Measurements from ENCODE around the gene SF1. TPM values are rescaled to one million over a fixed set of nuclear protein-coding genes. Genes with fewer than 3 reads are reported as not detected.

SF1 gene
- total RNA-seq, 1 donor from 2014 or later = 140 TPM

DNA sequence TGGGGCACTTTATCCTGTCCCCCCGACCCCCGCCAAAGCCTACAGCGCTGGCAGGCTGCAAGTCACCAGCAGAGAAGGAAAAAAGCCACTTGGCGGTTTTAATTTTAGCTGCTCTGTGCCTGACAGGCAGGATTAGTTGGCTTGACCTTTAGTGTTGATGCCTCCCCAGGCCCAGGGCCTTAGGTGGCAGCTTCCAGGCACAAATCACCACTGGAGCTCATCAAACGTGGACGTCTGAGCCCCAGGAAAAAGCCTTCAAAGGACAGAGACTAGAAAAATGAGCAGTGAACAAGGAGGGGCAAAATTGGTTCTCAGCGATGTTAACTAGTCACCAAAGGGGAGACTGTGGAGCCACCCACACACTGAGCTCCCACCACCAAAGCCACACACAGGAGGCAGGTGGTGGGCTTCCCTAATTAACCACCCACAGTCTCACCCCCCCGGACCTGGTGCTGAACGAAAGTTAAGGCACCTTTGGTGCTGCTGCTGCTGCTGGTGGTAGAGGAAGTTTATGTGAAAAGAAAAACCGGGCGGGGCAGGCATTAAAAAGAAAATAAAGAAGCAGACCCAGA lies 14.2 kb downstream of the SF1 start:
- DNase-seq (ENCODE audit: low spot score) = peak; percentile 43
- Mint-ChIP-seq H3K4me3 (peak overlapping the region; percentile 66), H3K27me3 (ENCODE audit: insufficient read depth, low read depth) (peaks cover 26% of the 10 kb centered on the region), H3K27ac (peak overlapping the region; percentile 38), H3K4me1 (peaks cover 81% of the 10 kb centered on the region), H3K9me3 (no peaks in the 10 kb centered on the region), H3K36me3 (peaks cover 34% of the 10 kb centered on the region)
- H3K9ac ChIP-seq = no peak overlapping the region
- H3K4me1 ChIP-seq = peaks cover 59% of the 10 kb centered on the region
- H3K79me2 ChIP-seq (ENCODE audit: low read depth) = peaks cover 36% of the 10 kb centered on the region
- H3K27me3 ChIP-seq = no peaks in the 10 kb centered on the region
- peak overlapping the region; percentile 63 for H3K27ac ChIP-seq
- H3K4me2 ChIP-seq = peak overlapping the region; percentile 27
- peaks cover 97% of the 10 kb centered on the region for H3F3A ChIP-seq (ENCODE audit: low read depth)
- H2AFZ ChIP-seq (replicated peaks) = no peak overlapping the region
- peaks cover 92% of the 10 kb centered on the region for H4K20me1 ChIP-seq (ENCODE audit: low read depth)
- H3K9me3 ChIP-seq (ENCODE audit: low read depth) = no peaks in the 10 kb centered on the region
- H3K36me3 ChIP-seq = peaks cover 14% of the 10 kb centered on the region
- TF ChIP-seq EZH2 (IDR thresholded peaks at IDR 0.05) (no peak), EZH2phosphoT487 (IDR thresholded peaks at IDR 0.05) (no peak)
- TF ChIP-seq, protein P1, sequence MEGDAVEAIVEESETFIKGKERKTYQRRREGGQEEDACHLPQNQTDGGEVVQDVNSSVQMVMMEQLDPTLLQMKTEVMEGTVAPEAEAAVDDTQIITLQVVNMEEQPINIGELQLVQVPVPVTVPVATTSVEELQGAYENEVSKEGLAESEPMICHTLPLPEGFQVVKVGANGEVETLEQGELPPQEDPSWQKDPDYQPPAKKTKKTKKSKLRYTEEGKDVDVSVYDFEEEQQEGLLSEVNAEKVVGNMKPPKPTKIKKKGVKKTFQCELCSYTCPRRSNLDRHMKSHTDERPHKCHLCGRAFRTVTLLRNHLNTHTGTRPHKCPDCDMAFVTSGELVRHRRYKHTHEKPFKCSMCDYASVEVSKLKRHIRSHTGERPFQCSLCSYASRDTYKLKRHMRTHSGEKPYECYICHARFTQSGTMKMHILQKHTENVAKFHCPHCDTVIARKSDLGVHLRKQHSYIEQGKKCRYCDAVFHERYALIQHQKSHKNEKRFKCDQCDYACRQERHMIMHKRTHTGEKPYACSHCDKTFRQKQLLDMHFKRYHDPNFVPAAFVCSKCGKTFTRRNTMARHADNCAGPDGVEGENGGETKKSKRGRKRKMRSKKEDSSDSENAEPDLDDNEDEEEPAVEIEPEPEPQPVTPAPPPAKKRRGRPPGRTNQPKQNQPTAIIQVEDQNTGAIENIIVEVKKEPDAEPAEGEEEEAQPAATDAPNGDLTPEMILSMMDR (IDR thresholded peaks at IDR 0.05) = no peak
- H3K4me3 ChIP-seq = no peak overlapping the region

DNA sequence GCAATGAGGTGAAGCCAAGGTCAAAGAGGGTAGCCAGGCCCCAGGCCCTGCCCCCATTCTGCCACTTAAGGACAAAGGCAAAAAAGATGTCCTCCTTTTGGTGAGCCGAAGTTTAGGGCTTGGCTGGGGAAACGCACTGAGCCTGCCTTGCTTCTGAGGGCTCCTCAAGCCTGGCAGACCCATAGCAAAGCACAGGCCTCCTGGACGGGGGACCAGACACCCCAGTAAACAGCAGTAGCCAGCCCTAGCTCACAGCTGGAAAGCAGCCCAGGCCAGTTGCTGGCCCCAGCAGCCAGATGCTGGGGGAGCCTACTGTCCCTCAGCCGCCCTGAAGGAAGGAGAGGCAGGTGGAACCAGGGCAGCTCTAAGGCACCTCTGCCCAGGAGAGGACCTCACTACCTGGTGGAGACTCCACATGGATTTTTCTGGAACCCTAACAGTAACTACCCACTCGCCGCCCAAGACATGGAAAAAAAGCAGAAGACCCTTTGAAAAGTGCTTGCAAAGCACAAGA lies 14.8 kb downstream of the SF1 start:
- DNase-seq (ENCODE audit: low spot score) = no peak
- peak overlapping the region; percentile 27 for H3K4me2 ChIP-seq

DNA sequence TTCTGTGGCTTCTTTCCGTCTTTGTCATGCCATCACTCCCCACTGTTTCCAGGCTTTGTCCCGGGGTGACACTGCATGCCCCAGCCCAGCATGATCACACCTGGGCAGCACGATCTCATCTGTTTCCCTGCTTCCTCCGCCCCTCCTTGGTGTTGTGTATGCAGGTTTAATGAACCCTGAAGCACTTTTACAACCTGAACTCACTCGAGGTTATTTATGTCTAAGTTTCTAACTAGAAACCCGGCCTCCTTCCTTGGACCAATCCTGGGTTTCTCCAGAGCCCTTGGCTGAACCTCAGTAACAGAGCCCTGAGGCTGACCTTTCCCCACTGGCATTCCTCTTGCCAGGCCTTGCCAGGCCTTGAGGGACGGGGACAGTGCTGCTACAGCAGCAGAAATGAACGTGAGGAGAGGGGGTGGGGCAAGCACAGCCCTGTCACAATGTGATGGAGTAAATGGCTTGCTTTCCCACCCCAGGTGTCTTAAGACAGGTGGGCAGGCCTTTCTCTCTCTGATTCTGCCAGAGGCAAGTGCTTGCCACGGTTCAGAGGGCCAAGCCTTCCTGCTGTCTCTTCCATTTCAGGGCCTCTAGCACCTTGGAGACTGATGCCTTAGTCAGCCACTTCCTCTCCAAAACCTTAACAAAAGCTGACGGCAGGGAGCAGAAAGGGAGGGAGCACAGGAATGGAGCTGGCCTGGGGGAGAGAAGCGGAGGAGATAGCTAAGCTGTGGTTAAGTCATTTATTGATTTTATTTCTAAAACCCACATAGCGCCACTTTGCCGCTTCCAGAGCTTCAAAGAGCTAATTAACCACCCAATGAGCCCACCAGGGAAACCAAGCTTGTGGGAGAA lies 15.4 kb downstream of the SF1 start:
- Histone ChIP-seq H3K27ac (peak overlapping the region; percentile 72), H3K9ac (no peak overlapping the region), H3K4me3 (no peak overlapping the region), H4K20me1 (ENCODE audit: low read depth) (peaks cover 80% of the 10 kb centered on the region), H3F3A (ENCODE audit: low read depth) (peaks cover 84% of the 10 kb centered on the region), H3K36me3 (peaks cover 4% of the 10 kb centered on the region), H3K4me2 (peak overlapping the region; percentile 27), H3K4me1 (peaks cover 61% of the 10 kb centered on the region), H3K79me2 (ENCODE audit: low read depth) (peaks cover 24% of the 10 kb centered on the region), H3K9me3 (ENCODE audit: low read depth) (no peaks in the 10 kb centered on the region), H3K27me3 (no peaks in the 10 kb centered on the region), H2AFZ (replicated peaks) (no peak overlapping the region)
- peak; percentile 47 for DNase-seq (ENCODE audit: low spot score)
- Mint-ChIP-seq H3K4me1 (peaks cover 81% of the 10 kb centered on the region), H3K27me3 (ENCODE audit: insufficient read depth, low read depth) (peaks cover 22% of the 10 kb centered on the region), H3K4me3 (peak overlapping the region; percentile 68), H3K36me3 (peaks cover 24% of the 10 kb centered on the region), H3K27ac (peak overlapping the region; percentile 72), H3K9me3 (no peaks in the 10 kb centered on the region)
- TF ChIP-seq EZH2 (IDR thresholded peaks at IDR 0.05) (no peak), EZH2phosphoT487 (IDR thresholded peaks at IDR 0.05) (no peak)
- TF ChIP-seq, protein P1 (IDR thresholded peaks at IDR 0.05) = no peak

More for the DNA sequence above, 14.8 kb downstream of the SF1 start:
- Histone ChIP-seq H2AFZ (replicated peaks) (no peak overlapping the region), H3K9me3 (ENCODE audit: low read depth) (no peaks in the 10 kb centered on the region), H3K27ac (peak overlapping the region; percentile 72), H3F3A (ENCODE audit: low read depth) (peaks cover 91% of the 10 kb centered on the region), H3K4me1 (peaks cover 61% of the 10 kb centered on the region), H3K27me3 (no peaks in the 10 kb centered on the region), H3K79me2 (ENCODE audit: low read depth) (peaks cover 31% of the 10 kb centered on the region), H3K9ac (no peak overlapping the region), H3K36me3 (peaks cover 8% of the 10 kb centered on the region), H3K4me3 (no peak overlapping the region), H4K20me1 (ENCODE audit: low read depth) (peaks cover 86% of the 10 kb centered on the region)
- Mint-ChIP-seq H3K36me3 (peaks cover 30% of the 10 kb centered on the region), H3K27ac (peak overlapping the region; percentile 72), H3K9me3 (no peaks in the 10 kb centered on the region), H3K4me1 (peaks cover 84% of the 10 kb centered on the region), H3K4me3 (peak overlapping the region; percentile 68), H3K27me3 (ENCODE audit: insufficient read depth, low read depth) (peaks cover 26% of the 10 kb centered on the region)
- TF ChIP-seq EZH2phosphoT487 (IDR thresholded peaks at IDR 0.05) (no peak), EZH2 (IDR thresholded peaks at IDR 0.05) (no peak)
- TF ChIP-seq, protein P1 (IDR thresholded peaks at IDR 0.05) = no peak

Measured in neural progenitor cell (in vitro differentiated cells).